Heart right ventricle (tissue), 16 donors: ENCODE measurements around the gene IDH2. TPM values are rescaled to one million over a fixed set of nuclear protein-coding genes. Genes with fewer than 3 reads are reported as not detected.
A peak's percentile ranks its signal among the peaks of the same experiment; 100 is the strongest.

Experiments
- ATAC-seq, 8 donors: fragments of 200-7000 bp; cut with Tn5 transposase; one replicate each; pipeline ENCODE4 v1.9.1; 2020; ENCODE audit warnings: mild to moderate bottlenecking in 8 of 8, moderate library complexity in 8 of 8, moderate number of reproducible peaks in 1 of 8
- DNase-seq, 2 donors: peaks; one replicate each; pipeline ENCODE4 v3.0.0-alpha.2; 2020
- H3K27ac ChIP-seq, 10 donors: fragments of 200-600 bp; sonication (generic) in 2 of 10; one replicate each; pipeline versions ENCODE4 v1.5.0 to v1.8.0; 2020 to 2022; ENCODE audit warnings: mild to moderate bottlenecking in 3 of 10
- H3K27me3 ChIP-seq, 7 donors: fragments of 200-600 bp; one replicate each; pipeline ENCODE4 v1.8.0; 2021 to 2022; ENCODE audit warnings: mild to moderate bottlenecking in 2 of 7
- H3K36me3 ChIP-seq, 9 donors: fragments of 200-600 bp; sonication (generic) in 1 of 9; one replicate each; pipeline versions ENCODE4 v1.5.0 to v1.8.0; 2020 to 2022; ENCODE audit warnings: mild to moderate bottlenecking in 2 of 9
- H3K4me1 ChIP-seq, 9 donors: fragments of 200-600 bp; sonication (generic) in 1 of 9; one replicate each; pipeline versions ENCODE4 v1.5.0 to v1.8.0; 2020 to 2022; ENCODE audit warnings: mild to moderate bottlenecking in 4 of 9
- H3K4me3 ChIP-seq, 10 donors: fragments of 200-600 bp; sonication (generic) in 2 of 10; one replicate each; pipeline versions ENCODE4 v1.5.0 to v1.8.0; 2020 to 2022; ENCODE audit warnings: mild to moderate bottlenecking in 7 of 10, moderate library complexity in 2 of 10
- H3K9me3 ChIP-seq, 11 donors: fragments of 200-600 bp in 10 of 11; sonication (generic) in 2 of 11; one replicate each; pipeline versions ENCODE4 v1.5.0 to v1.8.0; 2013 to 2022; ENCODE audit warnings: mild to moderate bottlenecking in 2 of 11, control low read depth in 1 of 11, moderate library complexity in 1 of 11
- CTCF ChIP-seq, 9 donors: fragments of 200-600 bp; sonication (generic) in 2 of 9; IDR thresholded peaks; one replicate each; pipeline versions ENCODE4 v1.5.0 to v1.8.0; 2021 to 2022; ENCODE audit warnings: antibody characterized with exemption in 9 of 9, mild to moderate bottlenecking in 5 of 9, moderate library complexity in 1 of 9
- WGBS, 2 donors: extraction: QIAGEN DNeasy Blood & Tissue Kit; methylation state at CpG; one replicate each; pipeline ENCODE4 v1.1.7; 2013; ENCODE audit warnings: inconsistent platforms in 1 of 2; 5-methylcytosine and 5-hydroxymethylcytosine counted together
- intact Hi-C, 10 donors: fragments of 100-400 bp; cut with DNase I; formaldehyde crosslinking; loops; one replicate each; pipeline versions ENCODE4 v1.11.1 to v1.14.2; 2022
- polyA plus RNA-seq, 2 donors: library from polyadenylated mRNA; stranded (reverse); fragments of 200-250 nt; gene quantifications; one replicate each; pipeline ENCODE4 v1.2.3, GENCODE V29; 2013
- total RNA-seq, 10 donors: library from RNA; stranded (reverse); fragmentation: NEBNext Ultra II Directional in 3 of 10; extraction: Animal tissue kit (Norgen Biotek cat#: 25700) in 3 of 10; gene quantifications; one replicate each; pipeline versions ENCODE4 v1.2.1 to v1.2.4, GENCODE V29; 2021 to 2023
- donor health status: Arrhythmogenic right ventricular cardiomyopathy.
- donor health status: ischemic (EF 13 %, LVEDD 7.1; RV severe dilation, severe dysfunction).
- donor health status: healthy with polysubstance abuse.
- donor health status: DM: no; HTN: yes; CAD: no.
- donor health status: DM: no; HTN: no; CAD: no.
- donor health status: ischemic (EF 25% LVEDD 6.9; RV normal size, moderate dysfunction).
- donor health status: ischemic (EF 25% LVEDD 5.7; RV mildly dilated, moderate dysfunction).
- donor health status: healthy.
- donor health status: DM: yes; HTN: yes; CAD: no.
- donor health status: Ischemic cardiomyopathy.
- donor health status: ischemic (EF 35%, LVEDD 5.7; RV mildly dilated, moderate dysfunction).
- donor health status: nonischemic (EF 11% LVEDD 7.7; RV severe dilation, severe dysfunction).
- donor health status: DM: yes; HTN: yes; CAD: no.
- donor health status: PGD.
- donor health status: ischemic (EF 29% LVEDD 5.4; RV normal size, mild dysfunction).
- donor health status: nonischemic (EF 23%, LVEDD 6.1; RV moderate dilation, normal function).

IDH2 gene
- total and polyA plus RNA-seq, 12 donors, result 279 to 1,135 (median 923) TPM

GRCh38 chr15:90035840-90036230, 66.4 kb downstream of the IDH2 start:
- Histone ChIP-seq H3K27ac (peak overlapping the region in 9 of 10 donors; percentile 29 to 95 (median 73)), H3K4me3 (peak overlapping the region in 1 of 10 donors; percentile 30), H3K36me3 (no peaks in the 10 kb centered on the region), H3K27me3 (no peaks in the 10 kb centered on the region), H3K9me3 (no peaks in the 10 kb centered on the region), H3K4me1 (peaks cover 15 to 97% (median 68%) of the 10 kb centered on the region in 9 donors)
- ATAC-seq (peak in 2 of 8 donors; percentile 14 to 19), DNase-seq (no peak)
- intact Hi-C loops, result no loop called here
- TF ChIP-seq CTCF (IDR thresholded peaks at IDR 0.05), result no peak
- 84% methylated on average over 10 of the region's 10 CpGs for WGBS, 2 donors

- Histone ChIP-seq H3K9me3 (no peaks in the 10 kb centered on the region), H3K4me1 (peaks cover 15 to 96% (median 64%) of the 10 kb centered on the region in 9 donors), H3K27ac (peak overlapping the region; percentile 25 to 95 (median 73)), H3K36me3 (no peaks in the 10 kb centered on the region), H3K4me3 (peak overlapping the region in 1 of 10 donors; percentile 30), H3K27me3 (no peaks in the 10 kb centered on the region)
- intact Hi-C loops, result no loop called here
- WGBS, 2 donors, result 76 to 83% methylated on average over 19 of the region's 19 CpGs
- no peak for TF ChIP-seq CTCF (IDR thresholded peaks at IDR 0.05)
- ATAC-seq, result peak; percentile 24 to 70 (median 54)
- DNase-seq, result peak; percentile 50 to 51
Measured at GRCh38 chr15:90035095-90035839, 67.0 kb downstream of the IDH2 start.

- H3K36me3 ChIP-seq, result no peaks in the 10 kb centered on the region
- no peak for DNase-seq
- H3K4me1 ChIP-seq, result peaks cover 15 to 97% (median 66%) of the 10 kb centered on the region in 9 donors
- TF ChIP-seq CTCF (IDR thresholded peaks at IDR 0.05), result no peak
- H3K4me3 ChIP-seq, result no peak overlapping the region
- peak overlapping the region in 8 of 10 donors; percentile 31 to 95 (median 58) for H3K27ac ChIP-seq
- 72 to 82% methylated on average over 6 of the region's 6 CpGs for WGBS, 2 donors
- H3K9me3 ChIP-seq, result no peaks in the 10 kb centered on the region
- no peak for ATAC-seq
- H3K27me3 ChIP-seq, result no peaks in the 10 kb centered on the region
- intact Hi-C loops, result no loop called here
Measured at GRCh38 chr15:90033448-90033847, 68.8 kb downstream of the IDH2 start.

Other genes starting within 250 kb of the IDH2 start
- 10 to 100 TPM; 37.0 to 55.5 (median 46.1) TPM for gene AP3S2, start 208.5 kb downstream of the IDH2 start, total RNA-seq
- 10 to 100 TPM; 16.8 to 19.2 TPM for gene AP3S2, start 208.5 kb downstream of the IDH2 start, polyA plus RNA-seq
- 10 to 100 TPM in 9 of 10 donors, 1 to 10 TPM in 1; 7.7 to 12.8 (median 11.3) TPM for gene ARPIN, start 189.5 kb downstream of the IDH2 start, total RNA-seq
- gene ARPIN, start 189.5 kb downstream of the IDH2 start, polyA plus RNA-seq, result 1 to 10 TPM; 4.6 to 8.0 TPM
- gene ZNF710, start 101.1 kb downstream of the IDH2 start, total RNA-seq, result 10 to 100 TPM in 1 of 10 donors, 1 to 10 TPM in 9; 2.8 to 19.8 (median 3.9) TPM
- gene ZNF710, start 101.1 kb downstream of the IDH2 start, polyA plus RNA-seq, result 10 to 100 TPM in 1 of 2 donors, 1 to 10 TPM in 1; 3.3 to 11.0 TPM
- gene SEMA4B, start 98.9 kb upstream of the IDH2 start, total RNA-seq, result 10 to 100 TPM in 9 of 10 donors, 1 to 10 TPM in 1; 9.9 to 76.7 (median 15.1) TPM
- 10 to 100 TPM; 24.7 to 27.0 TPM for gene SEMA4B, start 98.9 kb upstream of the IDH2 start, polyA plus RNA-seq
- 10 to 100 TPM; 70.5 to 95.6 (median 77.7) TPM for gene CIB1, start 131.5 kb upstream of the IDH2 start, total RNA-seq
- gene CIB1, start 131.5 kb upstream of the IDH2 start, polyA plus RNA-seq, result 100 to 1,000 TPM in 1 of 2 donors, 10 to 100 TPM in 1; 80.2 to 144 TPM
- gene GDPGP1, start 131.7 kb upstream of the IDH2 start, total RNA-seq, result 10 to 100 TPM; 11.4 to 16.3 (median 13.0) TPM
- 1 to 10 TPM; 3.0 to 4.9 TPM for gene GDPGP1, start 131.7 kb upstream of the IDH2 start, polyA plus RNA-seq
- under 1 TPM in 6 of 10 donors, not detected in 4; 0.19 to 0.78 (median 0.24) TPM for gene TTLL13, start 147.1 kb upstream of the IDH2 start, total RNA-seq
- under 1 TPM; 0.09 to 0.44 TPM for gene TTLL13, start 147.1 kb upstream of the IDH2 start, polyA plus RNA-seq
- gene NGRN, start 163.2 kb upstream of the IDH2 start, total RNA-seq, result 100 to 1,000 TPM; 109 to 139 (median 119) TPM
- gene NGRN, start 163.2 kb upstream of the IDH2 start, polyA plus RNA-seq, result 100 to 1,000 TPM in 1 of 2 donors, 10 to 100 TPM in 1; 56.5 to 119 TPM
- 10 to 100 TPM in 2 of 10 donors, 1 to 10 TPM in 8; 2.2 to 19.6 (median 7.0) TPM for gene ZNF774, start 249.8 kb upstream of the IDH2 start, total RNA-seq
- gene ZNF774, start 249.8 kb upstream of the IDH2 start, polyA plus RNA-seq, result 1 to 10 TPM; 2.8 to 4.2 TPM